Gastrocnemius medialis (tissue), 4 donors: ENCODE measurements around the gene SLC25A23.

ENCODE experiments used
- POLR2A ChIP-seq, 2 donors: fragments of 450-650 bp; IDR thresholded peaks; one replicate each; pipeline ENCODE4 v1.6.1; 2017; ENCODE audit warnings: antibody characterized with exemption in 2 of 2, mild to moderate bottlenecking in 2 of 2, moderate library complexity in 2 of 2
- TF ChIP-seq, protein P1 (sequence below), 5 experiments: fragments of 450-650 bp in 3 of 5; fragments of 200-600 bp in 2 of 5; sonication (generic) in 2 of 5; IDR thresholded peaks in 4 of 5; conservative IDR thresholded peaks in 1 of 5; 1 replicate in 4 of 5; 2 replicates in 1 of 5; pipeline ENCODE4 v1.5.1; 2016 to 2019; ENCODE audit warnings: antibody characterized with exemption in 5 of 5, mild to moderate bottlenecking in 3 of 5, moderate library complexity in 3 of 5

DNA sequence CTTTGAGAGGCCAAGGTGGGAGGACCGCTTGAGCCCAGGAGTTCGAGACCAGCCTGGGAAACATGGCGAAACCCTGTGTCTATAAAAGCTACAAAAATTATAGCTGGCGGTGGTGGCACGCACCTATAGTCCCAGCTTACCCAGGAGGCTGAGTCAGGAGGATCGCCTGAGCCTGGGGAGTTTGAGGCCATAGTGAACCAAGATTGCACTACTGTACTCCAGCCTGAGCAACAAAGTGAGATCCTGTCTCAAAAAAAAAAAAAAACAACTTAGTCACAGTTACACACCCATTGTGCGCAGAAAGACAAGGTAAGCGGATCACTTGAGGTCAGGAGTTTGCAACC lies 22.7 kb upstream of the SLC25A23 start:
- TF ChIP-seq, protein P1, sequence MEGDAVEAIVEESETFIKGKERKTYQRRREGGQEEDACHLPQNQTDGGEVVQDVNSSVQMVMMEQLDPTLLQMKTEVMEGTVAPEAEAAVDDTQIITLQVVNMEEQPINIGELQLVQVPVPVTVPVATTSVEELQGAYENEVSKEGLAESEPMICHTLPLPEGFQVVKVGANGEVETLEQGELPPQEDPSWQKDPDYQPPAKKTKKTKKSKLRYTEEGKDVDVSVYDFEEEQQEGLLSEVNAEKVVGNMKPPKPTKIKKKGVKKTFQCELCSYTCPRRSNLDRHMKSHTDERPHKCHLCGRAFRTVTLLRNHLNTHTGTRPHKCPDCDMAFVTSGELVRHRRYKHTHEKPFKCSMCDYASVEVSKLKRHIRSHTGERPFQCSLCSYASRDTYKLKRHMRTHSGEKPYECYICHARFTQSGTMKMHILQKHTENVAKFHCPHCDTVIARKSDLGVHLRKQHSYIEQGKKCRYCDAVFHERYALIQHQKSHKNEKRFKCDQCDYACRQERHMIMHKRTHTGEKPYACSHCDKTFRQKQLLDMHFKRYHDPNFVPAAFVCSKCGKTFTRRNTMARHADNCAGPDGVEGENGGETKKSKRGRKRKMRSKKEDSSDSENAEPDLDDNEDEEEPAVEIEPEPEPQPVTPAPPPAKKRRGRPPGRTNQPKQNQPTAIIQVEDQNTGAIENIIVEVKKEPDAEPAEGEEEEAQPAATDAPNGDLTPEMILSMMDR (IDR thresholded peaks at IDR 0.05 in 4 of 5, conservative IDR thresholded peaks at IDR 0.05 in 1 of 5): no peak
- no peak for TF ChIP-seq POLR2A (IDR thresholded peaks at IDR 0.05)
